ENCODE measurements around the gene P2RY2.
"Not testable (repeated sequence)": the region's sequence is repeated elsewhere in the genome, so short reads cannot be mapped to it uniquely, and the experiment has no call there.

The P2RY2 gene

DNA sequence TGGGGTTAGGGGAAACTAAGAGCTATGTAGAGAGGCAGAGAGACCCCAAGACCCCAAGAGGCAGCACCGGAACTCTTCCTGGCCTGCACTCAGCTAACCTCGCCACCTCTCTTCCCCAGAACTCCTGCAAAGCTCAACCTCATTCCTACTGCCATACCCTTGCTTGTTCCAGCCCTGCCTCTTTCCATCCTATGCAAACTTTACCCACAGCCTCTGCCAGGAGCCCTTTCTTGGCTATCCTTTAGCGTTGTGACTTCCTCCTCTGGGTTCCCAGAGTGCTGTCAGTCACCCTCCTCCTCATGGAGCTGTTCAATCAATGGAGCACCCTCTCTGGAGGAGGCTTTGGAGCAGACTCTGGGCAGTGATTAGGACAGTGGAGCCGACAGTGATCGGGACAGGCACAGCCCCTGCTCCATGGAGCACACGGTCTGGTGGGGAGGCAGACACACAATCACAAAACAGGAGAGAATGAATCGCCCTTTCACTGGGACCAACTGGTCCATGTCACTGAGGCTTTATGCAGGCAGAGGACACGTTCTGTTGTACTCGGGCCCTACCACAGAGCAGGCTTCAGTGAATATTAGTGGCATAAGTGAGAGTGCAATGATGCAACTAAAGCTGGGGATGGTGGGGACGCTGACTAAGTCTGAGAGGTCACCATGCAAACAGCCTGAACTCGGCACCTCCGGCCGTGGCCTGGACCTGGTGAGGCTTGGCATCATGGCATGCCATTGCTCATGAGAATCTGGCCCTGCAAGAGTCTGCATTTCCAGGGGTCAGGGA is 24.6 kb upstream of the P2RY2 start:
- no peak for TF ChIP-seq CTCF (IDR thresholded peaks at IDR 0.05; ENCODE audit: insufficient read depth, low read depth, low read length, missing control alignments)

DNA sequence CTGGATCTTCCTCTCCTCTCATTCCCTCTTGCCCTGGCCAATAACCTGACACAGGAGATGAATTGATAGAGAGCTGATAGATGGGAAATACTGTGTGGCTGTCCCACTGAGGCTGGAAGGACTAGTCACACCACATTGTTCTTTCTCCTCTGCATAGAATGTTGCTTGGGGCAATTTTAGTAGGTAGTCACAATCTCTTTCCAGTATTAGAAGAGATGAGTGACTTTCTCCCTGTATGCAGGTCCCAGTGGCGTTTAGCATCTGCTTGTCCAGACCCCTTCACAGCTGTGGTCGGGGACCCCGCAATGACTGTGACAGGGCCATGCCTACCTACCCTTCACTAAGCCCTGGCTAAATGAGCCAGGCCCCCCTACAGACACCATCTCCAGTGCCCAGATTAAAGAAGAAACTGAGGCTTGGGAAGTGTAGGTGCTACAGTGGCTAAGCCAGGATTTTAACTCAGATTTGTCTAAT is 24.0 kb upstream of the P2RY2 start:
- H3K4me3 ChIP-seq (ENCODE audit: low read depth, low read length) = no peak overlapping the region
- DNase-seq (ENCODE audit: low read depth) = no peak
- TF ChIP-seq CTCF (IDR thresholded peaks at IDR 0.05; ENCODE audit: insufficient read depth, low read depth, low read length, missing control alignments) = no peak

More for the DNA sequence above, 24.6 kb upstream of the P2RY2 start:
- no peak overlapping the region for H3K4me3 ChIP-seq (ENCODE audit: low read depth, low read length)
- peak; percentile 80 for DNase-seq (ENCODE audit: low read depth)

DNA sequence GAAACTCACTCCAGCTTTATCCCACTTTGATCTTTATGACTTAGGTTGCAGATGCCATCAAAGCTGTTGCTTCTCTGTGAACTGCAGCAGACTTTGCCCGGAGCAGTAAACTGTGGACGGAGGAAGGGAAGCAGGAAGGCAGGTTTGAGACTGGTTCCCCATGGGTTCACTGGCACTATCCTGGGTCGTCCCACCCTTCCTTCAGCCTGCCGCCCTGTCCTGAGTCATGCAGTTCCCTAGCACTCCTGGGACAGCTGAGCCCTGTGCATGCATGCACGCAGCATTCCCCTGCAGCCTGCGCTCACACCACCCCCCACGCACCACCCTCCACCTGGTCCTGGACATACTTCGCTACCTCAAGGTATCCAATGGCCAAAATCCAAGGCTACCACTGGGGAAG is 23.5 kb upstream of the P2RY2 start:
- no peak for DNase-seq (ENCODE audit: low read depth)
- H3K4me3 ChIP-seq (ENCODE audit: low read depth, low read length) = no peak overlapping the region
- TF ChIP-seq CTCF (IDR thresholded peaks at IDR 0.05; ENCODE audit: insufficient read depth, low read depth, low read length, missing control alignments) = no peak

DNA sequence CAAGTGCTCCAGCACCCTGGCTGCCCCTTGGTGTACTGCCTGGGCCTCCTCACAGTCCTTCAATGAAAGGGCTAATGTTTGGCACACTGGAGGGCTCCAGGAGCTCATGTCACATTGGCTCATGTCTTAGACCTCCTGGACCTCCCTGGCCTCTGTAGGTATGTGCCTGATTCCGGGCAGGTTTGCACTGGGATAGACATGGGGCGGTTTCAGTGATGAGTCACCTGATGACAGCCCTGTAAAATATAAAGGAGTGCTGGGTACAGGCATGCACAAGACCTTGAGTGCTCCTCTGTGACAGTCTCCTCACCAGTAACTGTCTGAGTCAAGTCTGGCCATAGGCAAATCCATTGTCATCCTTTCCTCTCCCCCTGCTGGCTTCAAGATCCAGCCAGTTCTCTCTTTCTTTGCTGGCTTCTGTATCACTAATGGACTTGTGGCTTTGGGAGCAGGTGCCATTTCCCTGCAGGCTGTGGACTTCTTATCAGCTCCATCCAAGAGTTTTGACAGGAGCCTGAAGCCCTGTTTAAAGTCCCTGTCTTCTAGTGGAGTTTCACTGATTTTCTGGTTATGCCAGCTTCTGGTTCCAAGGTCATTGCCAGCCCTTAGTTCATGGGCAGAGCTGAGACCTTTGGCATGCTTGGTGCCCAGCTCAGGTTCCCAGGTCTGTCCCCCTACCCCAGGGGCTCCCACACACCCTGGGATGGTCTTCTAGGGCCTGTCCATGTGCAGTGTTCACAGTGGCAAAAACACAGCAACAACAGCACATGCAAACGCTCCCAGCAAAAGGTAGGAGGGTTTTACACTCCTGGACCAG is 22.7 kb upstream of the P2RY2 start:
- no peak for DNase-seq (ENCODE audit: low read depth)

DNA sequence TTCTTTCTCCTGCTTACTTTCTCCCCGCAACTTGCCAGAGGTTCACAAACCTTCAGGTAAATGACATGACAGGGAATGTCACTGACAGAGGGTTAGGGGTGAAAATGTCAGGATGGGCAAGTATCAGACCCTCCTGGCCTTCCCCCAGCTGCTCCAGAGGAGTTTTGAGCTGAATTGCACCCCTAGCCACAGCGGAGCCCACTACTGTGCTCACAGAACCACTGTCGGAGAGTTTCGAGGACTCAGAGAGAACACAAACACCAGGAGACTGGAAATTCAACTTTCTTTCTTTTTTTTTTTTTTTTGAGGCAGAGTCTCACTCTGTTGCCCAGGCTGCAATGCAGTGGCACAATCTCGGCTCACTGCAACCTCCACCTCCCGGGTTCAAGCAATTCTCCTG is 21.5 kb upstream of the P2RY2 start:
- no peak for DNase-seq (ENCODE audit: low read depth)
- TF ChIP-seq CTCF (IDR thresholded peaks at IDR 0.05; ENCODE audit: insufficient read depth, low read depth, low read length, missing control alignments) = no peak
- no peak overlapping the region for H3K4me3 ChIP-seq (ENCODE audit: low read depth, low read length)

More for the DNA sequence above, 22.7 kb upstream of the P2RY2 start:
- no peak overlapping the region for H3K4me3 ChIP-seq (ENCODE audit: low read depth, low read length)
- no peak for TF ChIP-seq CTCF (IDR thresholded peaks at IDR 0.05; ENCODE audit: insufficient read depth, low read depth, low read length, missing control alignments)

DNA sequence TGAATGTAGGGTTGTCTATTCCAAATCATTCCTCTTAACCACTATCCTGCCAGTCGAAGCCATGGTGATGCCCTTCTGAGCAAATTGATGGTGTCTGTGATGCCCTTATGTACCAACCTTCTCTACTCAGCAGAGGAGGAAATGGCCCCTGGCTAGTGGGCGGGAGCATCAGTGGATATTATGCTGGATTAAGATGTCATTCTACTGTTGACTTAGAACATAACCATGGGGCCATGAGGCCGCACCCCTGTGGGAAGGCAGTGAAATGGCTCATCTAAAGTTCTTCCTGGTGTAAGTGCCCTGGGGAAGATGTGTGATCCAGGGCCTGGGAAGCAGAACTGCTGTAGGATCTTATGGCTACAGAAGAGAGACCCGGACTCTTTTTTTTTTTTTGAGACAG is 20.7 kb upstream of the P2RY2 start:
- no peak for DNase-seq (ENCODE audit: low read depth)
- no peak for TF ChIP-seq CTCF (IDR thresholded peaks at IDR 0.05; ENCODE audit: insufficient read depth, low read depth, low read length, missing control alignments)
- H3K4me3 ChIP-seq (ENCODE audit: low read depth, low read length) = no peak overlapping the region

DNA sequence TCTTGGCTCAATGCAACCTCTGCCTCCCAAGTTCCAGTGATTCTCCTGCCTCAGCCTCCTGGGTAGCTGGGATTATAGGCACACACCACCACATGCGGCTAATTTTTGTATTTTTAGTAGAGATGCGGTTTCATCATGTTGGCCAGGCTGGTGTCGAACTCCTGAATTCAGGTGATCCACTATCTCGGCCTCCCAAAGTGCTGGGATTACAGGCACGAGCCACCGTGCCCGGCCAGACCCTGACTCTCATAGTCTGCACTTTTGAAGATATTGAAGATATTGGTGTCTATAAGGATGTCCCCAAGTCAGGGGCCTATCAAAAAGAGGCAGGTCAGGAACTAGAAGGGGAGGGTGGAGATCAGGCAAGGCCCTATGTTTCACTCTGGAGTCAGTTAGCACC is 20.3 kb upstream of the P2RY2 start:
- DNase-seq (ENCODE audit: low read depth); H3K4me3 ChIP-seq (ENCODE audit: low read depth, low read length): not testable (repeated sequence)

Data from GM12865 (cell line).